Esophagus muscularis mucosa (tissue), 4 donors: Measurements from ENCODE around the gene ACOT12. TPM values are rescaled to one million over a fixed set of nuclear protein-coding genes. Genes with fewer than 3 reads are reported as not detected.

Experiments
- DNase-seq: peaks from one replicate; pipeline ENCODE4 v3.0.0-alpha.2; 2017; ENCODE audit errors: extremely low spot score
- H3K27ac ChIP-seq, 4 donors: fragments of 200-600 bp; sonication (generic); replicated peaks in 1 of 4; 1 replicate in 3 of 4; 2 replicates in 1 of 4; pipeline ENCODE4 v1.5.1; 2016 to 2019; ENCODE audit warnings: mild to moderate bottlenecking in 1 of 4
- H3K27me3 ChIP-seq, 4 donors: fragments of 200-600 bp; sonication (generic); one replicate each; pipeline versions ENCODE4 v1.5.1 to v1.6.0; 2016 to 2019
- H3K36me3 ChIP-seq, 4 donors: fragments of 200-600 bp; sonication (generic); one replicate each; pipeline ENCODE4 v1.5.1; 2016 to 2019
- H3K4me1 ChIP-seq, 4 donors: fragments of 200-600 bp; sonication (generic); one replicate each; pipeline ENCODE4 v1.5.1; 2016 to 2019
- H3K4me3 ChIP-seq, 4 donors: fragments of 200-600 bp; sonication (generic); 1 replicate in 2 of 4; 2 replicates in 2 of 4; pipeline ENCODE4 v1.5.1; 2016 to 2019; ENCODE audit warnings: mild to moderate bottlenecking in 4 of 4, moderate library complexity in 1 of 4
- H3K9me3 ChIP-seq, 4 donors: fragments of 200-600 bp; sonication (generic); 1 replicate in 3 of 4; 2 replicates in 1 of 4; pipeline ENCODE4 v1.5.1; 2016 to 2019
- CTCF ChIP-seq, 3 experiments: fragments of 200-600 bp in 2 of 3; fragments of 450-650 bp in 1 of 3; sonication (generic) in 2 of 3; IDR thresholded peaks; one replicate each; pipeline ENCODE4 v1.5.1; 2017 to 2019; ENCODE audit warnings: antibody characterized with exemption in 3 of 3, mild to moderate bottlenecking in 2 of 3, moderate library complexity in 1 of 3
- EP300 ChIP-seq: sonication (generic); formaldehyde crosslinking; IDR thresholded peaks from one replicate; pipeline ENCODE4 v1.6.1; 2017; ENCODE audit warnings: antibody characterized with exemption
- POLR2A ChIP-seq: fragments of 450-650 bp; IDR thresholded peaks from one replicate; pipeline ENCODE4 v1.6.1; 2017; ENCODE audit warnings: antibody characterized with exemption, moderate library complexity, mild to moderate bottlenecking, low read depth
- POLR2AphosphoS5 ChIP-seq, 2 donors: sonication (generic); formaldehyde crosslinking; IDR thresholded peaks; one replicate each; pipeline ENCODE4 v1.6.1; 2017; ENCODE audit warnings: antibody characterized with exemption in 2 of 2
- WGBS: methylation state at CpG from one replicate; pipeline ENCODE4 v1.1.5; 2018; 5-methylcytosine and 5-hydroxymethylcytosine counted together
- intact Hi-C: fragments of 100-400 bp; cut with DNase I; formaldehyde crosslinking; loops from one replicate; pipeline ENCODE4 v1.15.1; 2023
- total RNA-seq, 4 donors: library from RNA; depleted of rRNA; stranded (reverse); fragments of >200 nt; gene quantifications; one replicate each; pipeline versions ENCODE4 v1.1.0 to v1.2.1, GENCODE V29; 2016

Gene ACOT12
- total RNA-seq, 4 donors from 2014 or later: not detected

GRCh38 chr5:81402192-81402930 is 8.4 kb upstream of the ACOT12 start:
- no peak for TF ChIP-seq POLR2A
- Histone ChIP-seq H3K4me3 (no peak overlapping the region), H3K27ac (no peak overlapping the region), H3K9me3 (no peaks in the 10 kb centered on the region), H3K27me3 (no peaks in the 10 kb centered on the region), H3K36me3 (no peaks in the 10 kb centered on the region), H3K4me1 (no peaks in the 10 kb centered on the region)
- no peak for DNase-seq
- intact Hi-C loops: no loop called here
- 55% methylated on average over 1 of the region's 2 CpGs for WGBS

GRCh38 chr5:81401266-81401665 is 7.3 kb upstream of the ACOT12 start:
- H3K36me3 ChIP-seq: no peaks in the 10 kb centered on the region
- H3K27me3 ChIP-seq: no peaks in the 10 kb centered on the region
- no peak for DNase-seq
- TF ChIP-seq EP300 (no peak), CTCF (IDR thresholded peaks at IDR 0.05) (no peak), POLR2AphosphoS5 (IDR thresholded peaks at IDR 0.05) (no peak), POLR2A (no peak)
- H3K4me3 ChIP-seq: no peak overlapping the region
- intact Hi-C loops: no loop called here
- H3K9me3 ChIP-seq: no peaks in the 10 kb centered on the region
- H3K4me1 ChIP-seq: peaks cover 0 to 3% (median 0%) of the 10 kb centered on the region in 4 donors
- no peak overlapping the region for H3K27ac ChIP-seq
- WGBS: 92% methylated on average over 10 of the region's 11 CpGs

GRCh38 chr5:81400375-81400774 is 6.4 kb upstream of the ACOT12 start:
- Histone ChIP-seq H3K27me3 (peaks cover 0 to 2% (median 0%) of the 10 kb centered on the region in 4 donors), H3K9me3 (peaks cover 0 to 1% (median under 1%) of the 10 kb centered on the region in 4 donors), H3K36me3 (no peaks in the 10 kb centered on the region), H3K4me1 (peaks cover 0 to 3% (median 0%) of the 10 kb centered on the region in 4 donors), H3K4me3 (no peak overlapping the region), H3K27ac (no peak overlapping the region)
- 67% methylated on average over 2 of the region's 2 CpGs for WGBS
- no peak for DNase-seq
- intact Hi-C loops: no loop called here
- TF ChIP-seq CTCF (IDR thresholded peaks at IDR 0.05) (no peak), POLR2A (no peak)

- Histone ChIP-seq H3K36me3 (no peaks in the 10 kb centered on the region), H3K4me1 (peaks cover 8 to 11% (median 8%) of the 10 kb centered on the region in 4 donors), H3K9me3 (peaks cover 0 to 6% (median 2%) of the 10 kb centered on the region in 4 donors), H3K4me3 (no peak overlapping the region), H3K27me3 (peaks cover 0 to 18% (median 7%) of the 10 kb centered on the region in 4 donors), H3K27ac (no peak overlapping the region)
- TF ChIP-seq EP300: no peak
- TF ChIP-seq POLR2AphosphoS5 (IDR thresholded peaks at IDR 0.05): no peak
- TF ChIP-seq CTCF (IDR thresholded peaks at IDR 0.05): no peak
- TF ChIP-seq POLR2A: no peak
- intact Hi-C loops: no loop called here
- 76% methylated on average over 4 of the region's 4 CpGs for WGBS
- no peak for DNase-seq
Observed at GRCh38 chr5:81398741-81399140, 4.8 kb upstream of the ACOT12 start.

- 7% methylated on average over 2 of the region's 3 CpGs for WGBS
Observed at GRCh38 chr5:81397176-81397575, 3.2 kb upstream of the ACOT12 start.

More at GRCh38 chr5:81397176-81397575, 3.2 kb upstream of the ACOT12 start:
- no peak overlapping the region for H3K4me3 ChIP-seq
- no peak overlapping the region for H3K27ac ChIP-seq
- TF ChIP-seq POLR2AphosphoS5 (IDR thresholded peaks at IDR 0.05) (no peak), POLR2A (no peak), CTCF (IDR thresholded peaks at IDR 0.05) (no peak), EP300 (no peak)
- intact Hi-C loops: no loop called here
- H3K27me3 ChIP-seq: peaks cover 0 to 33% (median 17%) of the 10 kb centered on the region in 4 donors
- peaks cover 10 to 18% (median 15%) of the 10 kb centered on the region in 4 donors for H3K4me1 ChIP-seq
- peaks cover 0 to 6% (median 2%) of the 10 kb centered on the region in 4 donors for H3K9me3 ChIP-seq
- no peaks in the 10 kb centered on the region for H3K36me3 ChIP-seq
- DNase-seq: no peak
